ENCODE data around the gene LDLRAD3.

The LDLRAD3 gene

GRCh38 chr11:36146437-36146836 lies 202.6 kb downstream of the LDLRAD3 start:
- DNase-seq: no peak

DNA sequence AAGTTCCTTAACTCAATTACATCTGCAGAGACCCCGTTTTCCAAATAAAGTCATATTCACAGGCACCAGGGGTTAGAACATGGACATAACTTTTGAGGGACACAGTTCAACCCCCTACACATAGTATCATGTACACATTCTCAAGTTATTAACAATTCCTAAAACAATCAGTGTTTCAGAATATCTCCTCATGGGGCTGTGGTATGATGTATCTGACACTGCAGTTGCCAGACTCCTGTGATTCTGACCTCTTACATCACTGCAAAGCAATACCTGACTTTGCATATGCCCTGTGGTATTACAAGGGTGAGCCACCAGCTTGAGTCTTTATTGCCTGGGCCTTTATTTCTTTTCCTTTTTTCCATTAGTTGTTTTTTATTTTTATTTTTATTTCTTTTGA lies 203.6 kb downstream of the LDLRAD3 start:
- DNase-seq: no peak

DNA sequence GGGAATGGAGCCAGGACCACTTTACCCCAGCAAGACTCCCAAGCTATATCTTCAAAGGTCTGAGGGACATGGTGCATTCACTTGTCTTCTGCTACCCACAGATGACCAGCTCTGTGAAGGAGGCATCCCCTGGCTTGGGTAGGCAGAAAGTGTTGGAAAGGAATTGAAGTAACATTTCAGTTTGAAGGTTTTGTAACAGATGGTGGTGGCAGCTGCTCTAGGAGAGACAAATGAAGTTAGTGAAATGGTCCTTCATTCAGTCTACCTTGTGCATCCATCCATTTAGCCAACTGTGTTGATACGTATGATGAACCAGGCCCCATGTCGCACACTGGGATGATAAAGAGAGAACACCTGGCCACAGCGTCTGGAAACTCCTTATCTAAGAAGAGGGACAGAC lies 204.8 kb downstream of the LDLRAD3 start:
- peak; percentile 53 for DNase-seq

DNA sequence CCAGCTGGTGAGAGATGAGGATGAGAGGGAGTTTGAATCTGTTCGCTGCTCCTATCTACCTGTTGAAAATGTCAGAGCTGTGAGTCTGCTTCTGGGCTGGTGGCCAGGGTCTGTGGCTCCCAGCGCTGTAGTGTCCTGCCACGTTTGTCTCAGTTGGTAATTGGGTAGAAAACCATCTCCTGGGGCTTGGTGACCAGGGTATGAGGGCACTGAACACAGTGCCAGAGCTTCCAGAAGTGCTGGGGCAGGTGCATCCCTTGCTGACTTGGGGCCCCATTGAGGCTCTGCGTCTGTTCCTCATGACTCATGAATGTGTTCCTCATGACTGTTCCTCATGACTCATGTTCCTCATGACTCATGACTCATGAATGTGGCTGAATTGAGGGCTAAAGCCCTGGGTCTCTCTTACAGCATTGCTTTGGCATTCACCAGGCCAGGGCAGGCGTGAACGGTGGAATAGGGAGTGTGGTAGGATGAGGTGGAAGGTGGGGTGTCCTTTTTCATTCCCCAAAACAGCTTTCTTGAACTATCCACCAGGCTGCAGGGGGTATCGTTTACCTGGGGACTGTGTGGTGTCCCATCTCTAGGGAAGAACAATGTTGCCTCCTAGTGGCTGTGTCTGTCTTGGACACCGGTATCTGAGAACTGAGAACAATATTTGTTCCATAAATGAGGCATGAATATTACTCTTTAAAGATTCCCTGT lies 205.8 kb downstream of the LDLRAD3 start:
- DNase-seq: peak; percentile 21

DNA sequence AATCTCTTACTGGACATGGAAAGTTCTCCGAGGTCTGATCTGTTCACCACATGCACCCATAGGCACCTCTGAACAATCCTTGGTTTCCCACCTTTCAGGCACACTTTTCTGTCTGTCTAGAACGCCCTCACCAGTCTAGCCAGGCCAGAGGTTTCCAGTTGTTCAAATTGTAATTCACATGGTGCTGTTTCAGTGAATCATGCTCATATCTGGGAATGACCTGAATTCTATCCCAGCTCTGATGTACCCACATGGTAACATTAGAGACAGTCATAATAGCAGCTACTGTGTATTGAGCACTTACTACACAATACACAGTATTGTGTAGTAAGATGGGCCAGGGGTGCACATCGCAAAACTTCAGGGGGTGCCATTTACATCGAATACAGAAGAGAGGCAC lies 207.1 kb downstream of the LDLRAD3 start:
- no peak for DNase-seq

- DNase-seq: no peak
These were observed 208.2 kb downstream of the LDLRAD3 start for GRCh38 chr11:36151933-36152580.

- no peak for DNase-seq
These were observed 209.7 kb downstream of the LDLRAD3 start for GRCh38 chr11:36153551-36153950.

DNA sequence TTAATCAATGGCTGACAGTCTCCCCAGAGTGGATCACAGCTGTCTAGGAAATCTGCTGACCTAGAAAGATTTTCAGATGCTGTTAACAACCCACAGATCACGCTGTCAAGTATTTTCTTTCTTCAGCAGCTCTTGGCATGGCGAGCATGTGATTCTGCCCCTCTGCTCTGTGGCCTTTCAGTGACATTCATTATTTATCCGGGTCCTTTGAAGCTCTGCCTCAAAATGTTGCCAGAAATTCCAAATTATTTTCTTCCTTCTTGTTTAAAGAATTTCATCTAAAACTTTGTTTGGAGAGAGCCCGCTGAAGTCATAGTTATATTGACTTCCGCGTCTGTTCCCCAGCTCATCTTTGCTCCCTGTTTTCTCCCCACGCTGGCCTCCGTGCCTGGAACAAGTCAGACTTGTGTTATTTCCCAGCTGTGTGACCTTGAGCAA lies 211.3 kb downstream of the LDLRAD3 start:
- DNase-seq: no peak

GRCh38 chr11:36155770-36156160 lies 211.9 kb downstream of the LDLRAD3 start:
- no peak for DNase-seq

- no peak for DNase-seq
These were observed 212.4 kb downstream of the LDLRAD3 start for GRCh38 chr11:36156161-36156816.

DNA sequence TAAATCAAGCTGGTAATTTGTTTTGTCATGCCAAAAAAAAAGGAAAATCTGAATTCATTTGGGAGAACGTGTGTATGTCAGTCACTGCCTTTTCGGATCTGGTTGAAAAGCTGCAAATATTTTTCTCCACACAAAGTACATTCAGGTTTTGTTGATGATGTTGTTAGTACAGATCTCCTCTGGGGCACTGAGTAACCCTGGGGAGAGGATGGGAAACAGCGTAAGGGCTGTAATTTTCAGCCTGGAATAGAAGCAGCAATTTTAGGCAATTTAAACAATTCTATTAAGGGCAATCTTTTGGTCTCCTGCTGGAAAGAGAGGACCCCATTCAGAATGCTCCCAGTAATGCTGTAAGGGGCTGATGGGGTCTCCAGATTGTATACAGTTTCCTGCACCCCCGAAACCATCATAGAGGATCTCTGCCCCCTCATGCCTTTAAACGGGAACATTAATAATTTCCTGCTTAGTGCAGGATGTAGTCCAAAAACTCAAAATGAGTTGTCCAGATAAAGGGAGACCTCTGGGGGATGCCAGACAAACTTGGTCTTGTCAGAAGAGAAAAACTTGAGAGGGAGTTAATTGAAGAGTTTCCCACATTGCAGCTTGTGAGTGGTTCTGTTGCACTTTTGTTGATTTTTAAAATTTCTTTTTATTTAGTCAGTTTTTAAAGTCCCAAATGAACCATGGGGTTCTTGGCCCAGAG lies 213.1 kb downstream of the LDLRAD3 start:
- DNase-seq: no peak

DNA sequence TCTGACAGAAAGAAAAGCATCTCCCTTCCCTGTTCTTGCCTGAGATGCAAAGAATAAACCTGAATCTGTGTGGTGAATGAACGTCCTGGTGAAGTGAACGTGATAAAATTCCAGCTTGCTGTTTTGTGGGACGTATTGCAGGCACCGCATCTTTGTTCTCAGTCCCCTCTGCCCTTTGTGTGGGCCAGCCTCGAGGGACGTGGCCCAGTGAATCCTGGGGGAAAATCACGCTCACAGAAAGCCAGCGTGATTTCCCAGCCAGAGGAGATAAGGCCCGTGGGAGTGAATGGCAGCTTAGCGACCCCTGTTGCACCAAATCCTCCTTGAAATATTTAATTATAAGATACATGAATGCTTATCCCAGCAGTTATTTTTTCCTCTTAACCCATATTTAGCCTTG lies 216.2 kb downstream of the LDLRAD3 start:
- DNase-seq: no peak

GRCh38 chr11:36161572-36161971 lies 217.7 kb downstream of the LDLRAD3 start:
- DNase-seq: no peak

DNA sequence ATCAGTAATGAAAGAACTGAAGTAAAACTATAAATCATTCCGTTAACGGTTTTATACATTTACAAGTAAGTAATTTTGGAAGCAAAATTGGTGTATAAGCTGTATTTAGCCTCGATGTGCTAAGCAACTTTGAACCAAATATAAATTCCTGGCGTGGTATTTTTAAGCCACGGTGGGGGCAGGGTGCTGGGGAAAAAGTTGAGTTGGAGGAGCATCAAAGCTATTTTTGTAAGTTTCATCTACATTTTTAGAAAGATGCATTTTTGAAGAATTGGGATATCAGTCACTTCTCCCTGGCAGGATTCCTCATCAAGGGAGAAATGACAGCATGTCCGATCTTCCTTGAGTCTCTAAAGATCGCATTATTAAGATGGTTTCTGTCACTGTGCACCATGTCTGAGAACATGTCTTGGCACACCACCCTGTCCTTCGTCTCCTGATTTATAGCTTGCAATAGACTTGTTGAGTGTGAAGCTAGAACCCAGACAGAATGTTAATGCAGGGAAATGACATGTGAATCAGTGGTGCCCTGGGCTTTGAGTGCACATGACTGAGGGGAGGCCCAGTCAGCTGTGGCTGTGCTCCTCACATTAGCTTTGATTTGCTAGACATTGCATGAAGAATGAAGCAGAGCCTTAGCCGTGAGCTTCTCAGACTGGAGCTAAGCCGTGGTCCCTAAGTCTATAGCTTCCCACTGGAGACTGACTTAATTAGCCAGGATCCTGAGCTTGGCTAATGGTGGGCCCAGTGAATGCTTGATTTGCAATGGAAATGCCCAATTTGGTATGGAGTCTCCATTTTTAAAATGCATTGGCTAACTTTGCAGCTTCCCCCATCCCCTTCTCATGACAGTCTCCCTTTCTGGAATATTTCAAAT lies 218.4 kb downstream of the LDLRAD3 start:
- no peak for DNase-seq

DNA sequence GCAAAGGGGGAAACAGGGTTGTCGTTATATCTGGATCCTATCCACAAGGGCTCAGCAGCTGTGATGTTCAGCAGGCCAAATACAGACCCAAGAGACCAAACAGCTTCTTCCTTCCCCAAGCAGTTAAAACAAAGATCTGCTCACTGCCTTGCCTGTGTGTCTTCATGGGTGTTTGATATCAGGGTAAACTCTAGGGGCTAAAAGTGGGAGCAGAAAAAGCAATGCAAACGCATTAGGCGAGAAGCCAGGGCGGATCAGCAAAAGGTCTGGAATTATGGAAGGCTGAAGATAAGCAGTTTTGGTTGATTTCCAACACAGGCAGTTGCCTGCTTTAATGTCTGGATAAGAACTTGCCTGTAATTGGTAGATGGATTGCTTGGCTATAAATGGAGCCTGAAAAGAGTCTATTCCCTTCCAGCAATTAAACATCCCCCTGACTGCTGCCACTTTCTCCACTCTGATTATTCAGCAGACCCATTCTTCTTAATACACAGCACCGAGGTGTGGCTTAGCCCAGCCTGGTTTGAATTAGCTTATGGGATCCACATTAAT lies 219.1 kb downstream of the LDLRAD3 start:
- peak; percentile 60 for DNase-seq

GRCh38 chr11:36164506-36165250 lies 220.8 kb downstream of the LDLRAD3 start:
- no peak for DNase-seq

- peak; percentile 38 for DNase-seq
These were observed 221.9 kb downstream of the LDLRAD3 start for GRCh38 chr11:36165621-36166397.

GRCh38 chr11:36167073-36167472 lies 223.2 kb downstream of the LDLRAD3 start:
- no peak for DNase-seq

DNA sequence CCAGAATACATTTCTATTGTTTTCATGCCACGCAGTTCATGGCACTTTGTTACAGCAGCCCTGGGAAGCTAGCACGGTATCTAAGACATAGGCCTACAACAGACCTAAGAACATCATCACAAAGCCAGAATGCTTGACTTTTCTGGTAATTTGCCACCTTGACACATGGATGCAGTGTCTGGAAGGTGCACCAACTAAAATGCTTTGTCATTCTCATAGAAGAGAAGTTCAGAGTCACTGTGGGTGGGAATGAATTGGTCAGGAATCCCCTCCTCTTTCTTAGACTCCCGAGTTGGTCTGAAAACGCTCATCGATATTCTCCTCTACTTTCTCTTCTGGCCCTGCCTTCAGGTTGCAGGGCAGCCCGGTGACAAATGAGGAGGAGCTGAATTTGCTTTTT lies 223.9 kb downstream of the LDLRAD3 start:
- DNase-seq: no peak

GRCh38 chr11:36177836-36178235 lies 234.0 kb downstream of the LDLRAD3 start:
- DNase-seq: no peak
